Lower lobe of right lung (tissue), 2 donors: ENCODE measurements around the gene STK17A. TPM values are rescaled to one million over a fixed set of nuclear protein-coding genes. Genes with fewer than 3 reads are reported as not detected.

ENCODE experiments used
- ATAC-seq, 2 donors: fragments of 200-7000 bp; cut with Tn5 transposase; one replicate each; pipeline ENCODE4 v1.9.1; 2020 to 2022; ENCODE audit warnings: mild to moderate bottlenecking in 2 of 2, moderate library complexity in 2 of 2
- DNase-seq: peaks from one replicate; pipeline ENCODE4 v3.0.0-alpha.2; 2020
- H3K27ac ChIP-seq: fragments of 200-600 bp; one replicate; pipeline ENCODE4 v1.8.0; 2022
- H3K27me3 ChIP-seq: fragments of 200-600 bp; one replicate; pipeline ENCODE4 v1.8.0; 2022; ENCODE audit warnings: low read depth
- H3K36me3 ChIP-seq: fragments of 200-600 bp; one replicate; pipeline ENCODE4 v1.8.0; 2022; ENCODE audit warnings: mild to moderate bottlenecking
- H3K4me1 ChIP-seq: fragments of 200-600 bp; one replicate; pipeline ENCODE4 v1.8.0; 2022
- H3K4me3 ChIP-seq: fragments of 200-600 bp; one replicate; pipeline ENCODE4 v1.8.0; 2022; ENCODE audit warnings: mild to moderate bottlenecking
- H3K9me3 ChIP-seq: fragments of 200-600 bp; one replicate; pipeline ENCODE4 v1.8.0; 2022
- CTCF ChIP-seq: fragments of 200-600 bp; IDR thresholded peaks from one replicate; pipeline ENCODE4 v1.8.0; 2022; ENCODE audit warnings: antibody characterized with exemption, mild to moderate bottlenecking
- intact Hi-C: fragments of 100-400 bp; cut with DNase I; formaldehyde crosslinking; loops from one replicate; pipeline ENCODE4 v1.11.0; 2022
- total RNA-seq: library from RNA; stranded (reverse); fragmentation: NEBNext Ultra II Directional; extraction: Animal tissue kit (Norgen Biotek cat#: 25700); gene quantifications from one replicate; pipeline ENCODE4 v1.2.1, GENCODE V29; 2021
- donor health status: DM: no; HTN: yes; CAD: no; lungs with severe emphysema.

Gene STK17A
- total RNA-seq, 1 donor from 2014 or later = 27.1 TPM

DNA sequence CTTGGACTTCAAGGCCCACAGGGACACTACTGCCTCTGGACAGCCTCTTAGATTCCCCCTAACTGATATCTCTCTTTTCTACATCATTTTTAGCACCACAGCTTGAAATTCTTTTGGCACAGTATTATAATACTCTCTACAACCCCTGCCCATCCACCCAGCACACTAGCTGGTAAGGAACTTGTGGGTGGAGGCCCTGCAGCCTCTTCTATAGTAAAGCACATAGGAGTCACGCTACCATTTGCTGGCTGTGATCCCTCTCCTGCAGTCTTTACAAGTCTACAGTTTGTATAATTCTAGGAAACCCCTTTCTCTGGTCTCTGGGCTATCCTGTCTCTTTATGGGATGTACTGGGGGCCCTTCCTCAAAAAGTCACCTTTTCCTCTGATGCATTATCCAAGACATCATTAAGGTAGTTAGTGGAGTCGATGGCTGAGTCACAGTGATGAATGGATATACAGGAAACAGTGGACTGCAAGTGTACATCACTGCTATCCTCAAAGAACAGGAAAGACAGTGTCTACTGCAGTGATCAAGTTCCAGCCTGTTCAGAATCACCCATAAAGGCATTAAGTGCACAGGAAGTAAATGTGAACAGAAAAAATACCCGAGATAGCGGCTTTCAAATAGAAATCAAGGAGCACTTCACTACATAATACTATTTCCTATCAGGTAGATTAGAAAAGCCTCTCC lies 54.4 kb downstream of the STK17A start:
- Histone ChIP-seq H3K27me3 (no peaks in the 10 kb centered on the region), H3K4me3 (no peak overlapping the region), H3K4me1 (peaks cover 43% of the 10 kb centered on the region), H3K9me3 (no peaks in the 10 kb centered on the region), H3K36me3 (peaks cover 37% of the 10 kb centered on the region), H3K27ac (no peak overlapping the region)
- intact Hi-C loops = no loop called here
- no peak for ATAC-seq
- TF ChIP-seq CTCF = no peak
- DNase-seq = no peak

GRCh38 chr7:43639858-43640491 lies 57.1 kb downstream of the STK17A start:
- Histone ChIP-seq H3K27me3 (no peaks in the 10 kb centered on the region), H3K36me3 (peaks cover 34% of the 10 kb centered on the region), H3K27ac (peak overlapping the region; percentile 70), H3K4me1 (peaks cover 43% of the 10 kb centered on the region), H3K9me3 (no peaks in the 10 kb centered on the region), H3K4me3 (no peak overlapping the region)
- ATAC-seq = peak; percentile 83 to 84
- TF ChIP-seq CTCF = no peak
- peak; percentile 63 for DNase-seq
- intact Hi-C loops = no loop called here

DNA sequence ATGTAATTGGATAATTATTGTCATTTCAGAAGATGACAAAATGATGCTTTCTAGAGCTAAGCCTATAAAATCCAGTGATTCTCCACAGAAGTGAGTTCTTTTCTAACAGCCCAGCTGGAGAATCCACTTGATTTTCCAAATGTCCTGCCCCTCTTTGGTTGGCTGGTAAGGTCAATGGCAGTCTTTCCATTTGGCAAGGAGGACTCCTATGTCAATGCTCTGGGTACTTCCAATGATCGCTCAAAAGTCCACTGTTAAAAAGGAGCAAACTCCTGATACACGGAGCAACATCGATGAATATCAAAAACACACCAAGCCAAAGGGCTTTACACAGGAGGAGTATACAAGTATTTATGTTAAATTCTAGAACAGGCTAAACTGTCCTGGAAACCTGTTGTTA lies 57.8 kb downstream of the STK17A start:
- intact Hi-C loops = no loop called here
- H3K27me3 ChIP-seq = no peaks in the 10 kb centered on the region
- ATAC-seq = no peak
- no peak for TF ChIP-seq CTCF
- peaks cover 45% of the 10 kb centered on the region for H3K4me1 ChIP-seq
- H3K27ac ChIP-seq = peak overlapping the region; percentile 70
- no peak overlapping the region for H3K4me3 ChIP-seq
- no peaks in the 10 kb centered on the region for H3K9me3 ChIP-seq
- peaks cover 34% of the 10 kb centered on the region for H3K36me3 ChIP-seq
- no peak for DNase-seq

GRCh38 chr7:43642897-43643630 lies 60.2 kb downstream of the STK17A start:
- H3K27me3 ChIP-seq = no peaks in the 10 kb centered on the region
- no peak overlapping the region for H3K4me3 ChIP-seq
- ATAC-seq (no peak), DNase-seq (no peak)
- H3K36me3 ChIP-seq = peaks cover 27% of the 10 kb centered on the region
- no peaks in the 10 kb centered on the region for H3K9me3 ChIP-seq
- H3K27ac ChIP-seq = no peak overlapping the region
- intact Hi-C loops = no loop called here
- peaks cover 56% of the 10 kb centered on the region for H3K4me1 ChIP-seq
- TF ChIP-seq CTCF = no peak

DNA sequence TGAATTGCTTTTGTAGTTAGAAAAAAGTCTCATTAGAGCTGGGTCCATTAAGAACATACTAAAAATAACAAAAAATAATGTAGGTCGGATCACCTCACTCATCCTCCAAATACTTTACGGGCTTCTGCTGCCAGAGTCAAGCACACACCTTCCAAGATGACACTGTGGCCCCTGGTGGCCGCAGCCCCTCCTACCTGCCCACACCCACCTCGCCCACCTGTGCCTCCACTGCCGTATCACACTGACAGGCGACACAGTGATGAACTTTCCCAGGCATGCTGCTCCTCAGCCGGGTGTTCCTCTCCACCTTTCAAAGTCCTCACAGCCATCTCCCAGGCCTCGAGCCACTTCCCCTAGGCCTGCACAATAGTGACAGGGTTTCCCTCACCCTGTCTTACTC lies 60.9 kb downstream of the STK17A start:
- intact Hi-C loops = no loop called here
- no peak for DNase-seq

More for the DNA sequence above, 60.9 kb downstream of the STK17A start:
- TF ChIP-seq CTCF = no peak
- Histone ChIP-seq H3K27me3 (no peaks in the 10 kb centered on the region), H3K4me3 (no peak overlapping the region), H3K9me3 (no peaks in the 10 kb centered on the region), H3K36me3 (peaks cover 27% of the 10 kb centered on the region), H3K27ac (no peak overlapping the region), H3K4me1 (peaks cover 56% of the 10 kb centered on the region)
- ATAC-seq = no peak
